ENCODE results near the gene CPAMD8.

- TF ChIP-seq HNRNPH1 (optimal IDR thresholded peaks at IDR 0.05; ENCODE audit: low read depth, low read length) (no peak), ZFP1 (CRISPR knock-in tag; IDR thresholded peaks at IDR 0.05) (no peak), ZNF24 (IDR thresholded peaks at IDR 0.05) (no peak), CTCF (IDR thresholded peaks at IDR 0.05 in 2 of 3, conservative IDR thresholded peaks at IDR 0.05 in 1 of 3; ENCODE audit: insufficient read depth in 2 of 3, low read depth in 1 of 3, low read length in 3 of 3) (no peak), KAT7 (CRISPR knock-in tag; IDR thresholded peaks at IDR 0.05; ENCODE audit: borderline replicate concordance) (no peak), KAT2B (IDR thresholded peaks at IDR 0.05; ENCODE audit: low read depth, low read length) (no peak), ZNF766 (CRISPR knock-in tag; conservative IDR thresholded peaks at IDR 0.05) (no peak), CHD2 (IDR thresholded peaks at IDR 0.05; ENCODE audit: low read depth, low read length) (no peak), BRD9 (IDR thresholded peaks at IDR 0.05; ENCODE audit: low read depth, partially characterized antibody) (no peak), ZNF175 (CRISPR knock-in tag; IDR thresholded peaks at IDR 0.05; ENCODE audit: low read depth) (no peak)
Measured at GRCh38 chr19:16914421-16914820, 112.2 kb downstream of the CPAMD8 start.
